Fibroblast of the aortic adventitia (primary cell): Measurements from ENCODE around the gene TNFRSF12A. TPM values are rescaled to one million over a fixed set of nuclear protein-coding genes. Genes with fewer than 3 reads are reported as not detected.
"Not testable (repeated sequence)": the region's sequence is repeated elsewhere in the genome, so short reads cannot be mapped to it uniquely, and the experiment has no call there.

Experiments used
- DNase-seq: peaks from one replicate; pipeline ENCODE4 v3.0.0-alpha.2; 2010; ENCODE audit warnings: low read depth
- H3K4me3 ChIP-seq: 2 replicates; pipeline ENCODE4 v1.5.1; 2011; ENCODE audit warnings: low read depth, mild to moderate bottlenecking, control low read depth, low read length, moderate library complexity
- CTCF ChIP-seq: IDR thresholded peaks from 2 replicates; pipeline ENCODE4 v1.5.1; 2011; ENCODE audit warnings: mild to moderate bottlenecking, low read length, control low read depth, inconsistent platforms; ENCODE audit not compliant: insufficient read depth
- total RNA-seq: library from RNA; depleted of rRNA; stranded (reverse); fragments of >200 nt; gene quantifications from 2 replicates; pipeline ENCODE4 v1.2.3, GENCODE V29; 2012; ENCODE audit warnings: low replicate concordance

TNFRSF12A gene
- total RNA-seq, 1 donor, result 124 TPM

GRCh38 chr16:3047387-3047720 is 27.2 kb downstream of the TNFRSF12A start:
- no peak overlapping the region for H3K4me3 ChIP-seq
- no peak for DNase-seq
- no peak for TF ChIP-seq CTCF

DNA sequence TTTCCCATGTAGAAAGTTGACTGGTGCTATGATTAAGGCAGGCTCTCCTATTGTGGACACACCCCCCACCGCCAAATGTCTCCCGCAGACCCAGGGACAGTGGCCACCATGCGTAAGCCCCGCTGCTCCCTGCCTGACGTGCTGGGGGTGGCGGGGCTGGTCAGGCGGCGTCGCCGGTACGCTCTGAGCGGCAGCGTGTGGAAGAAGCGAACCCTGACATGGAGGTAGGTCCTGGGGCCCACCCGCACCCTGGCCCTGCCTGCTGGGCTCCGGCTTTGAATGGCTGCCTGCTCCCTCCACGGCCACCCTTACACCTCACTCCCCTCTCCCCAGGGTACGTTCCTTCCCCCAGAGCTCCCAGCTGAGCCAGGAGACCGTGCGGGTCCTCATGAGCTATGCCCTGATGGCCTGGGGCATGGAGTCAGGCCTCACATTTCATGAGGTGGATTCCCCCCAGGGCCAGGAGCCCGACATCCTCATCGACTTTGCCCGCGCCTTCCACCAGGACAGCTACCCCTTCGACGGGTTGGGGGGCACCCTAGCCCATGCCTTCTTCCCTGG is 29.8 kb downstream of the TNFRSF12A start:
- no peak for TF ChIP-seq CTCF
- no peak overlapping the region for H3K4me3 ChIP-seq
- no peak for DNase-seq

- no peak overlapping the region for H3K4me3 ChIP-seq
- TF ChIP-seq CTCF, result no peak
- no peak for DNase-seq
Observed at GRCh38 chr16:3050487-3050886, 30.3 kb downstream of the TNFRSF12A start.

GRCh38 chr16:3051009-3051408 is 30.8 kb downstream of the TNFRSF12A start:
- H3K4me3 ChIP-seq, result no peak overlapping the region
- no peak for DNase-seq
- TF ChIP-seq CTCF, result no peak

DNA sequence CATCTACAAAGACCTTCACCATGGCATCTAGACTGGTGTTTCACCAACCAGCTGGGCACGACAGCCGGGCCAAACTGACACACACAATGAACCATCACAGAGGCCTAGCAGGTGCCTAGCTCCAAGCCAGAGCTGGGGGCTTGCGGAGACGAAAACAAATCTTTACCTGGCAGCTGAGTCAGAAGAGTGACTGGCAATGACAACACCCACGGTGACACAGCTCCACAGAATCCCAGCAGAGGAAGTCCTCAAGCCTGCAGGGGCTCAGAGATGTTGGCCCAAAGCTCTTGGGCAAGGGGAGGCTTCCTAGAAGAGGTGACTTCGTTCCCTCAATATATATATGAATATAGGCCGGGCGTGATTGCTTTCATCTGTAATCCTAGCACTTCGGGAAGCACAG is 31.3 kb downstream of the TNFRSF12A start:
- no peak for TF ChIP-seq CTCF
- H3K4me3 ChIP-seq, result no peak overlapping the region
- no peak for DNase-seq

- DNase-seq, H3K4me3 ChIP-seq: not testable (repeated sequence)
Observed at GRCh38 chr16:3052571-3053329, 32.6 kb downstream of the TNFRSF12A start.

DNA sequence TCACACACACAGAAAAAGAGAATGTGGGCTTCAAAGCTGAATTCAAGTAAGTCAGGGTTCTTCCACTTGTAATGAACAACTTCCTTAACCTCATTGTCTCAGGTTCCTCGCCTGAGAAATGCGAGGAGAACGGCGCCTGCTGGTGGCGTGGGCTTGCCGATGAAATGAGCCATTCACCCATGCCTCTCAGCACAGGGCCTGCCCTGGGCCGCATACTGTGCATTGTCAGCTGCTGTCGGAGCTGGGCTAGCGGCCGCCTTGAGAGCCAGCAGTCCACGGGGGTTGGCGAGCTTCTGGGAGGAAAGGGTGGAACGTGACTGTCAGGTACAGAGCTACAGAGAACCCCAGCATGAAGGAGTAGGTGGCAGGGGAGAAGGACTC is 33.2 kb downstream of the TNFRSF12A start:
- not testable (repeated sequence) for DNase-seq, H3K4me3 ChIP-seq
